Fibroblast of skin of scalp (primary cell): ENCODE results near the gene OAS2.

Experiments used
- DNase-seq: peaks from one replicate; pipeline ENCODE4 v3.0.0-alpha.2; 2013

The OAS2 gene

DNA sequence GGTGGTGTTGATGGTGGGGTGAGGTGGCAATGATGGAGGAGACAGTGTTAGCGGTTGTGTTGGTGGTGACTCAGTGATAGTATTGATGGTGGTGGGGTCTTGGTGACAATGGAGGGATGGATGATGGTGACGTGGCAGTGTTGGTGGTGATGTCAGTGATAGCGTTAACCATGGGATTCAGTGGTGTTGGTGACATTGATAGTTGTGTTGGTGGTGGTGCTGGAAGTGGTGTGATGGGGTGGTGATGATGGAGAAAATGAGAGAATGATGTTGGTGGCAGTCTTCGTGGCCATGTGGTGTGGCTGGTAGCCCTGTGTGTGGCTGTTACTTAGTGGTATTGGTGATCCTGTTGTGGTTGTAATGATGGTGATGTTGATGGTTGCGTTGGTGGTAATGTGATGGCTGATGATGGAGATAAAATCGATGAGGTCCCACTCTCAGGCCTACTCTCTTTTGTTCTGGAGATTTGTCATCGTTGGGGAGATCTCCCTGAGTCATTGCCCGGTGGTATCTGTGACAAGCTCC, 80.8 kb downstream of the OAS2 start:
- DNase-seq, result no peak

DNA sequence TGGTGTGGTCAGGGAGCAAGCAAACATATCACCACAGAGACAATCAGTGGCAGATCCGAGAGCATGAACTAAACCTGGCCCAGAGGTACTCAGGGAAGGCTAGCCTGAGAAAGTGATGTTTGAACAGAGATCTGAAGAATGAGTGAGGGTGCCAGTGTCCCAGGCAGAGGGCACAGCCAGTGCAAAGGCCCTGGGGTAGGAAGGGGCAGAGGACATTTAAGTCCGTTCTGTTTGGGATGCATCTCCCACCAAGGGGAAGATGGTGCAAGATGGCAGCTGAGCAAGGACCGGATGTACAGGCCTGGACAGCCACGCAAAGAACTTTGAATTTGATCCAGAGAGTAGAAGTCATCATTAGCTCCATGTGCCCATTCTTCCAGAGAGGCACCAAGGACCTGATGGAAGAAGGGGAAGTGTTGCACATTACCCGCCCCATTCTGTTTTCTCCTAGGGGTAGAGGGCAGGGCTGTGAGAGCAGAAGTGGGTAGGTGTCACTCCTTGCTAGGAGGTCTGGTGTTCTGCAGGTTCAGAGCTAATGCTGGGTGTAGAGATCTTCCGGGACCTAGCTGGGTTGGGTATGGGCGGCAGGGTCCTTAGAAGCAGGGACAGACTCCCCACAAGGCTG, 82.1 kb downstream of the OAS2 start:
- no peak for DNase-seq

DNA sequence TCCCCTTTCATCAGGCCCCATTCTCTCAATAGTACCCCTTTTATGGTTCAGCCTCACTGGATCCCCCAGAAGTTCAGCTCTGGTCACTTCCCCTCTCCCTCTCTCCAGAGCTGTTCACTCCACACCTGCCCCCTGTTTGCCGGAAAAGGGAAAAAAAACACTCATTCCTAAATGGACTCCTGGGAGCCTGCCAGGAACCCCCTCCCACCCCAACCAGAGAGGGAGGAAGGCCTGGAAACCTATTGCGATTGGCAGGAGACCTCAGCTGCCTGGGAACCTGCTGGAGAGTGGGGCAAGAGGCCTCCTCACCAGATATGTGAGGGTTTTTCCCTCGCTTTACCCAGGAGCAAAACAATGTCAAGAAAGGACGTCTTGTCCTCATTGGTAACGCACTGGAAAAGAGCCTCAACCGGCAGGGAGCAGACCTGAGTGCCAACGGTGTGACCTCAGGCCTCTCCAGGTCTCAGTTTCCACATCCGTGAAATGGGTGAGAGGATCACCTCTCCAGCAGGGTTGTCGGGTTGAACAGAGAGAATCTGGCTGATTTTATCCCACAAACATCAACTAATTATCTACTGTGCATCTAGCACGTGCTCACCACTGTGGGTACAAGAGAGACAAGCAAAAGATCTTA, 82.9 kb downstream of the OAS2 start:
- no peak for DNase-seq
